Bladder microvascular endothelial cell (primary cell): ENCODE data around the gene KCTD10. TPM values are rescaled to one million over a fixed set of nuclear protein-coding genes. Genes with fewer than 3 reads are reported as not detected.

Experiments
- total RNA-seq: library from RNA; depleted of rRNA; stranded (reverse); fragments of >200 nt; gene quantifications from 2 replicates; pipeline ENCODE4 v1.2.3, GENCODE V29; 2014

Gene KCTD10, protein sequence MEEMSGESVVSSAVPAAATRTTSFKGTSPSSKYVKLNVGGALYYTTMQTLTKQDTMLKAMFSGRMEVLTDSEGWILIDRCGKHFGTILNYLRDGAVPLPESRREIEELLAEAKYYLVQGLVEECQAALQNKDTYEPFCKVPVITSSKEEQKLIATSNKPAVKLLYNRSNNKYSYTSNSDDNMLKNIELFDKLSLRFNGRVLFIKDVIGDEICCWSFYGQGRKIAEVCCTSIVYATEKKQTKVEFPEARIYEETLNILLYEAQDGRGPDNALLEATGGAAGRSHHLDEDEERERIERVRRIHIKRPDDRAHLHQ
- 72.2 and 81.9 TPM in 2 replicates for total RNA-seq

GRCh38 chr12:109477185-109477962 lies at the start of gene KCTD10, which contains the start of gene UBE3B:
KCTD10 (minus strand) TSS chr12:109477300; CDS start chr12:109477262, 38 bp downstream.
UBE3B (plus strand) TSS chr12:109477634; CDS start chr12:109483552, 5,918 bp downstream.

Other genes with a start within 250 kb of the KCTD10 start
- gene FOXN4, start 168.0 kb downstream of the KCTD10 start, total RNA-seq, result not detected in 2 replicates
- not detected in 2 replicates for gene MYO1H, start 129.4 kb downstream of the KCTD10 start, total RNA-seq
- 18.0 and 52.7 TPM in 2 replicates for gene UBE3B, start 334 bp upstream of the KCTD10 start, total RNA-seq
- gene MMAB, start 96.2 kb upstream of the KCTD10 start, total RNA-seq, result 11.8 and 27.4 TPM in 2 replicates
- gene MVK, start 96.5 kb upstream of the KCTD10 start, total RNA-seq, result 11.1 and 17.8 TPM in 2 replicates
- gene FAM222A, start 236.5 kb upstream of the KCTD10 start, total RNA-seq, result under 0.01 and 0.25 TPM in 2 replicates